HepG2 (cell line): Measurements from ENCODE around the gene CKAP5. TPM values are rescaled to one million over a fixed set of nuclear protein-coding genes. Genes with fewer than 3 reads are reported as not detected.
"Not testable (repeated sequence)": the region's sequence is repeated elsewhere in the genome, so short reads cannot be mapped to it uniquely, and the experiment has no call there.

ENCODE experiments used
- ATAC-seq: fragments of 200-7000 bp; cut with Tn5 transposase; 3 replicates; pipeline ENCODE4 v1.9.1; 2020; ENCODE audit warnings: mild to moderate bottlenecking, moderate library complexity
- BruUV-seq: library from RNA; stranded (reverse); fragments of 400-500 nt; replicated peaks from 2 replicates; lab custom pipeline; 2021; lab: Mats Ljungman, UMichigan
- CTCF ChIA-PET: fragments of 300-600 bp; formaldehyde crosslinking; extraction: SDS; loops from one replicate; lab custom pipeline; 2021; ENCODE audit warnings: low total read pairs, inconsistent platforms, low intra/inter-chr PET ratio; lab: Yijun Ruan, JAX
- POLR2A ChIA-PET: fragments of 350-600 bp; sonication (Branson Sonifier 250); formaldehyde crosslinking; loops from one replicate; lab custom pipeline; 2020; ENCODE audit warnings: antibody characterized with exemption, inconsistent platforms; lab: Yijun Ruan, JAX
- DNase-seq: peaks from one replicate; pipeline ENCODE4 v3.0.0-alpha.2; 2015; ENCODE audit warnings: low spot score
- FAIRE-seq: peaks from 3 replicates; lab custom pipeline; 2011; peaks lifted over from hg19 to GRCh38; lab: Jason Lieb, UNC
- H2AFZ ChIP-seq: one replicate; pipeline ENCODE4 v1.6.1; 2011; ENCODE audit warnings: low read length, inconsistent platforms
- H3K27ac ChIP-seq: fragments of 300-600 bp; 3 replicates; pipeline ENCODE4 v1.8.0; 2011; ENCODE audit warnings: mixed run types, mild to moderate bottlenecking, mixed read lengths, low read length, inconsistent platforms; ENCODE audit not compliant: insufficient read depth; ENCODE audit errors: extremely low read length
- H3K27me3 ChIP-seq, 2 experiments: fragments of 200-600 bp in 1 of 2; 2 replicates in 1 of 2; 3 replicates in 1 of 2; pipeline versions ENCODE4 v1.6.0 to v1.8.0; 2011; ENCODE audit warnings: low read length in 2 of 2, mild to moderate bottlenecking in 2 of 2, moderate library complexity in 2 of 2, inconsistent platforms in 1 of 2; ENCODE audit not compliant: insufficient read depth in 2 of 2, control insufficient read depth in 1 of 2
- H3K36me3 ChIP-seq, 2 experiments: fragments of 200-600 bp in 1 of 2; replicated peaks in 1 of 2; 2 replicates in 1 of 2; 3 replicates in 1 of 2; pipeline versions ENCODE4 v1.5.1 to v1.8.0; 2011; ENCODE audit warnings: low read length in 2 of 2, inconsistent platforms in 1 of 2; ENCODE audit not compliant: insufficient read depth in 2 of 2, control insufficient read depth in 1 of 2
- H3K4me1 ChIP-seq: 2 replicates; pipeline ENCODE4 v1.5.1; 2012; ENCODE audit warnings: low read length, inconsistent platforms; ENCODE audit not compliant: insufficient read depth
- H3K4me2 ChIP-seq: 2 replicates; pipeline ENCODE4 v1.6.0; 2011; ENCODE audit warnings: low read depth, low read length, inconsistent platforms
- H3K4me3 ChIP-seq, 3 experiments: fragments of 200-600 bp in 1 of 3; sonication (generic), shearing (Covaris generic) in 1 of 3; replicated peaks in 1 of 3; 2 replicates each; pipeline ENCODE4 v1.5.1; 2011 to 2016; ENCODE audit warnings: low read length in 3 of 3, inconsistent platforms in 2 of 3, low read depth in 2 of 3, mild to moderate bottlenecking in 2 of 3, control low read depth in 1 of 3, mixed read lengths in 1 of 3; ENCODE audit not compliant: insufficient read depth in 1 of 3
- H3K79me2 ChIP-seq: one replicate; pipeline ENCODE4 v1.6.1; 2011; ENCODE audit warnings: low read length, inconsistent platforms; ENCODE audit not compliant: insufficient read depth
- H3K9ac ChIP-seq: 2 replicates; pipeline ENCODE4 v1.6.0; 2011; ENCODE audit warnings: mild to moderate bottlenecking, low read depth, low read length, inconsistent platforms; ENCODE audit not compliant: insufficient read depth
- H3K9me3 ChIP-seq: 2 replicates; pipeline ENCODE4 v1.5.1; 2012; ENCODE audit warnings: mild to moderate bottlenecking, low read length
- H4K20me1 ChIP-seq: 2 replicates; pipeline ENCODE4 v1.6.0; 2011; ENCODE audit warnings: inconsistent platforms, mild to moderate bottlenecking, low read length, moderate library complexity; ENCODE audit not compliant: insufficient read depth
- ATF5 ChIP-seq: sonication (generic); formaldehyde crosslinking; IDR thresholded peaks from 2 replicates; pipeline ENCODE4 v1.4.0; 2020; ENCODE audit warnings: mild to moderate bottlenecking, low read depth, missing genetic modification reagents
- MTF2 ChIP-seq: sonication (generic); formaldehyde crosslinking; IDR thresholded peaks from 2 replicates; pipeline ENCODE4 v1.5.0; 2020; ENCODE audit warnings: missing genetic modification reagents, borderline replicate concordance
- ZNF335 ChIP-seq: sonication (generic); formaldehyde crosslinking; IDR thresholded peaks from 2 replicates; pipeline ENCODE4 v1.4.0; 2020; ENCODE audit warnings: missing genetic modification reagents
- WGBS: methylation state at CpG from one replicate; pipeline ENCODE4 v1.1.6; 2017; ENCODE audit warnings: low lambda C conversion rate; 5-methylcytosine and 5-hydroxymethylcytosine counted together
- in situ Hi-C: cut with HindIII; loops from 2 replicates; pipeline ENCODE4 v1.10.0; 2017; ENCODE audit warnings: low pct_unique_long_range_greater_than_20kb; ENCODE audit not compliant: extremely low pct_ligation_motif_present
- intact Hi-C: fragments of 100-400 bp; cut with micrococcal nuclease; formaldehyde crosslinking; loops from one replicate; pipeline ENCODE4 v1.10.0; 2022; ENCODE audit not compliant: unreplicated experiment
- polyA plus RNA-seq, 8 experiments: library from polyadenylated mRNA; depleted of rRNA in 3 of 8; stranded (reverse) in 7 of 8; unstranded in 1 of 8; fragments of >200 nt; fragmentation: Illumina TruSeq in 4 of 8; extraction: Trizol in 4 of 8; gene quantifications; 2 replicates each; pipeline versions ENCODE4 v1.2.1 to v1.2.3, GENCODE V29; 2011 to 2016; ENCODE audit warnings: low read depth in 4 of 8, missing spikeins in 1 of 8, mixed read lengths in 1 of 8; ENCODE audit not compliant: insufficient read depth in 1 of 8
- total RNA-seq, 5 experiments: library from RNA; depleted of rRNA; stranded (reverse); fragments of >200 nt; fragmentation: Illumina TruSeq; extraction: Trizol; gene quantifications; 2 replicates each; pipeline ENCODE4 v1.2.3, GENCODE V29; 2016; ENCODE audit warnings: low read depth in 1 of 5

CKAP5 gene
- total and polyA plus RNA-seq, 2 of the 13 experiments (the other 11 are each of a cell fraction or from before 2014, with no cell fraction given), result 79.2 to 103 TPM

GRCh38 chr11:46800177-46800576 lies 45.9 kb downstream of the CKAP5 start:
- H3K9ac ChIP-seq, result no peak overlapping the region
- no TSS peak for BruUV-seq
- DNase-seq, result no peak
- 90% methylated on average over 1 of the region's 1 CpG for WGBS
- ChIA-PET POLR2A (no interaction called here), CTCF (no interaction called here)
- no peaks in the 10 kb centered on the region for H3K79me2 ChIP-seq
- intact Hi-C loops (no loop called here), in situ Hi-C loops (no loop called here)
- no peak overlapping the region for H3K4me2 ChIP-seq
- H3K9me3 ChIP-seq, result no peaks in the 10 kb centered on the region
- no peak for TF ChIP-seq ZNF335
- no peak for TF ChIP-seq ATF5
- TF ChIP-seq MTF2 (CRISPR knock-in tag), result no peak
- no peak overlapping the region for H3K4me3 ChIP-seq
- peaks cover 23 to 58% of the 10 kb centered on the region in 2 experiments; a peak in 4 of 5 replicates for H3K36me3 ChIP-seq
- no peak overlapping the region for H2AFZ ChIP-seq
- no peaks in the 10 kb centered on the region for H3K27me3 ChIP-seq
- H3K4me1 ChIP-seq, result no peaks in the 10 kb centered on the region
- no peak for FAIRE-seq
- H4K20me1 ChIP-seq, result no peaks in the 10 kb centered on the region
- no peak overlapping the region for H3K27ac ChIP-seq
- ATAC-seq, result no peak

GRCh38 chr11:46799725-46800124 lies 46.4 kb downstream of the CKAP5 start:
- H3K27ac ChIP-seq, H4K20me1 ChIP-seq, H3K4me1 ChIP-seq, H3K9ac ChIP-seq, H3K4me3 ChIP-seq, in situ Hi-C loops, CTCF ChIA-PET, H3K79me2 ChIP-seq, POLR2A ChIA-PET, ATAC-seq, H3K4me2 ChIP-seq, H3K27me3 ChIP-seq, BruUV-seq, FAIRE-seq, H2AFZ ChIP-seq, H3K9me3 ChIP-seq, DNase-seq, intact Hi-C loops: not testable (repeated sequence)
- peaks cover 23 to 60% of the 10 kb centered on the region in 2 experiments; a peak in 4 of 5 replicates for H3K36me3 ChIP-seq
- 98% methylated on average over 2 of the region's 2 CpGs for WGBS
